ENCODE results near the gene TMEM60.

- TF ChIP-seq SMC3 (conservative IDR thresholded peaks at IDR 0.05; ENCODE audit: poor library complexity) (no peak), CTCF (IDR thresholded peaks at IDR 0.05; ENCODE audit: poor library complexity, severe bottlenecking) (no peak), EZH2 (IDR thresholded peaks at IDR 0.05; ENCODE audit: borderline replicate concordance, insufficient read depth, low read length, poor library complexity, severe bottlenecking) (no peak), REST (IDR thresholded peaks at IDR 0.05; ENCODE audit: borderline replicate concordance) (no peak)
Observed at GRCh38 chr7:77782383-77782782, 15.9 kb downstream of the TMEM60 start.
